ENCODE results near the gene CFB.

GRCh38 chr6:31963921-31964320, 18.0 kb downstream of the CFB start:
- TF ChIP-seq CTCF (IDR thresholded peaks at IDR 0.05; ENCODE audit: low read length) (no peak), EZH2 (IDR thresholded peaks at IDR 0.05; ENCODE audit: borderline replicate concordance, low read length) (no peak)
